Stimulated activated CD8-positive, alpha-beta memory T cell treated with anti-CD3 and anti-CD28 coated beads, Interleukin-2, amount 100 ng/mL, for 48 hours (primary cell): ENCODE results near the gene MYMK.

Experiments
- DNase-seq, 2 donors: peaks; one replicate each; pipeline ENCODE4 v3.0.0-alpha.2; 2020; ENCODE audit warnings: low read depth in 2 of 2

The MYMK gene

DNA sequence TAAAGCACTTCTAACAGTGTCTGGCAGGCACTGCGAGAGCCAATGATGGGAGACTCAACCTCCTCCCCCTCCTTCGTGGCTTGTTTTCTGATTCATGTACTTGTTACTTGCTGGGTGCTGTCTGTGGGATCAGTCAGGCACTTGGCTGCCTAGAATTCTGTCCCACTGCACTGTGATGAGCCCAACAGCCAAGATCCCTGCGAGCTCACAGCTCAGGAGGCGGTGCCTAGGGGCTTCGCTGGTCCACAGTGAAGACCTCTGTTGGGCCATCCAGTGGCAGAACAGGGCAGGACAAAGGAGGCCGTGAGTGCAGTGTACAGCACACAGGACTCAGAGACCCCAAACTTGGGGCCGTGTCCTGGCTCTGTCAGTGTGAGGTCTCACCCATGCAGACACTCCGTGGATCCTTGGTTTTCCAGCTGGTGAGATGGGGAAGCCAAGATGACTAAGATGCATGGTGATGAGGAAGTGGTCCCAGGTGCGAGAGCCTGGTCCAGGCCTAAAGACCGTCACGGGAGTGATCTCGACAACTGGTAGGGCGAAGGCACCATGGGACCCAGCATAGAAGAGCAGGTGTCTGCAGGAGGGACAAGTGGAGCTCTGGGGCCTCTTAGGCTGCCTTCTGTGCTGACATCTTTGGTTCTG, 19.5 kb downstream of the MYMK start:
- no peak for DNase-seq

GRCh38 chr9:133502112-133502511, 22.6 kb downstream of the MYMK start:
- no peak for DNase-seq

DNA sequence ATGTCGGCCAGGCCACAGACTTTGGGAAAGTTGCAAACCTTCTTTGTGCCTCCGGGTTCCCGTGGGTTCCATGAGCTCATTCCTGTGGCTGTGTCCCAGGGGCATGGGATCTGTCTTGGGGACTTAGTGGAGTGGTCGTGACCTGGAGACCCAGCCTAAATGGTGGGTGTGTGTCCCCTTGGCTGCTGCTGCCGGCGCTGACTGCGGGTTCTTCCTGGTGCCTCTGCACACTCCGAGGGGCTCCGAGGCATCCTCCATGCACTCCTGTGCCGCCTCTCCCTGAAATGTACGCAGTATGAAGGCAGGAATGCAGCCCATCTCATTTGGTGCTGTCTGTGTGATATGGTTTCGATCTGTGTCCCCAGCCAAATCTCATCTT, 24.9 kb downstream of the MYMK start:
- no peak for DNase-seq

DNA sequence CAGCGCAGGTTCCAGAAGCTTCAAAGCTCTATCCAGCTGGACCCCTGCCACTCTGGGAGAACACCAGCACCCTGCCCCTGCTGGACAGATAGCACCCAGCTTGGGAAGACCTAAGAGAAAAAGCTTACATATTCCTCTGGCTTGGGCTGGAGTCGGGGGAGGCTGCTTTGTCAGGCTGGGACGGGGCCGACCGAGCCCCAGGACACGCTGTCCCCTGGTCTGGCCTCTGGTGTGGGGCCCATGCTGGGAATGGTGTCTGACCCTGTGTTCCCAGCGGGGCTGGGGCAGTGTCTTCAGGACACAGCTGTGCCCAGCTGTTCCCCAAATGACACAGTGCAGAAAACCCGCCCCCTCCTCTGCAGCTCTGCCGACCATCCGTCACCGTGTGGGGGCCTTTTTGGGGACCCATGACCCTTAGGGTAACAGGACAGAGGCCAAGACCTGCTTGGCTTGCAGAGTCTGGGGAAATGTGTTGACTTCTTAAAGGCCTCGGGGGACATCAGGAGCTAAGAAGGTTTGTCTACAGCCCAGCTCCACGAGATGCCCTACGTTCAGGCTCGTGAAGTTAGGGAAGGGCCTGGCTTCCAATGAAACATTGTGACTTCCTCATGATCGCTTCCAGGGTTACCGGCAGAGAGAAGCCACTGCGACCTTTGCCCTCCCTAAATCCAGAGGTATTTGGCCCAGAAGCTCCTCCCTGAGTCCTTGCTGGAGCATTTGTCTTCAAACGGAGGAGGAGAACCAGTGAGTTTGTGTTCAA, 25.4 kb downstream of the MYMK start:
- DNase-seq: no peak

DNA sequence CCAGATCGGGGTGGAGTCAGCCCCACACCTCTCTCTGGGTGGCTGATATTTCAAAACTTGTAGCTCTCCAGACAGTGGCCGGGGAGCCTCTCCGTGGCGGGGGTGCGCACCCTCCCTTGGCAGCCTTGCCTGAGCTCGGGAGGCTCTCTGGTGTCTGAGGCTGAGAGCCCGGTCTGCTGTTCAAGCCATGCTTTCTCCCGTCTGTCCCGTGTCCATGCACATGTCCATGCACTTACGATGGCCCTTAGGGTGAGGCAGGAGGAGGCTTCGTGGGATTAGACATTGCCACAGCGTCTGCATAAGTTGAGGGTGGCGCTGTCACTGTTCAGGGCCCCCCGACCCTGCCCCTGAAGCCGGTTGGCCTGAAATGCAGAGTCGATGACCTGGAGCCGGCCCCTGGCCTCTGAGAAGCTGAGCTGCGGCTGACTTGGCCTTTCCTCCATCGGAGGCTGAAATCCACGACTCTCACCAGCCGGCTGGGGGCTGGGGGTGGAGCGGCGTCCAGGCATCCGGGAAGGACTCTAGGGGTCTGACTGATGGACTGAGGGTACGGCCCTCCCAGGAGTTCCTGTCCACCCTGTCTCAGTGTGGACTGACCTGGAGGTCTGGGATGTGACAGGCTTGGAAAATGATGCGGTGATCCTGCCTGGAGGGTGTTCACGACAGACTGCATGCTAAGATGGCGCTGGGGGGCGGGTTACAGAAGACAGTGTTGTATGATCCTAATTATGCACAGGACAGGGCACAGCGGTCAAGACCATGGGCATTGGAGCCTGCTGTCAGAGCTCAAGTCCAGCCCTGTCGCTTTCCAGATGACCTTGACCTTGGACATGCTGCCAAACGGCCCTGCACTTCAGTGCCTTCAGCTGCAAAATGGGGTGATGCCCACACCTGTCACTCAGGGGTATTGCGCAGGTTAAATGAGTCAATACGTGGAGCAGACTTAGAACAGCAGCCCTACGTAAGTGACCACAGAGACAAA, 27.6 kb downstream of the MYMK start:
- DNase-seq: no peak

GRCh38 chr9:133495327-133496293, 29.1 kb downstream of the MYMK start:
- no peak for DNase-seq

- no peak for DNase-seq
Measured at GRCh38 chr9:133494636-133495326, 30.0 kb downstream of the MYMK start.

DNA sequence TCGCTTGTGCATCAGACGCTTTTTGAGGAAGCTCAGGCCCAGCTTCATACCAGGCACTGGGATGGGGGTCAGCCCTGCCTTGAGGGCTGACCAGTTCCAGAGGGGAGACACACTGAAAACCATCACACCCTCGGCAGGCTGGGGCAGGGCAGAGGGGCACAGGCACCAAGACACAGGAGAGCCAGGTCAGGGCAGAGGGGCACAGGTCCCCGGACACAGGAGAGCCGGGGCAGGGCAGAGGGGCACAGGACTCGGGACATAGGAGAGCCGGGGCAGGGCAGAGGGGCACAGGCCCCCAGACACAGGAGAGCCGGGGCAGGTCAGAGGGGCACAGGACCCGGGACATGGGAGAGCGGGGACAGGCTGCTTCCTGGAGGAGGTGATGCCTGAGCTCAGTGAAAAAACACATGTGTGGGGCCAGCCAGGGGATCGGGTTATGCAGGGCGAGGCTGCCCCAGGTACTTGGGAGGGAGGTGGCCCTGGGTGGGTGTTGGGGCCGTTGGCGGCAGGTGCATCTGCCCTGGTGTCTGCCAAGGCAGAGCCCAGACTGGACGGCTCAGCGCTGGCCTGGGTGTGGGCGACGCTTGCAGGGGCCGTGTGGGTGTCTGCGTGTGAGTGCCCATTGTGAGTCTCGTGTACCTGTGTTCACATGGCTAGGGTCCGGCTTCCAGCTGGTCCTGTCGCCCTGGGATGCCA, 30.8 kb downstream of the MYMK start:
- no peak for DNase-seq

GRCh38 chr9:133493428-133493827, 31.3 kb downstream of the MYMK start:
- no peak for DNase-seq

DNA sequence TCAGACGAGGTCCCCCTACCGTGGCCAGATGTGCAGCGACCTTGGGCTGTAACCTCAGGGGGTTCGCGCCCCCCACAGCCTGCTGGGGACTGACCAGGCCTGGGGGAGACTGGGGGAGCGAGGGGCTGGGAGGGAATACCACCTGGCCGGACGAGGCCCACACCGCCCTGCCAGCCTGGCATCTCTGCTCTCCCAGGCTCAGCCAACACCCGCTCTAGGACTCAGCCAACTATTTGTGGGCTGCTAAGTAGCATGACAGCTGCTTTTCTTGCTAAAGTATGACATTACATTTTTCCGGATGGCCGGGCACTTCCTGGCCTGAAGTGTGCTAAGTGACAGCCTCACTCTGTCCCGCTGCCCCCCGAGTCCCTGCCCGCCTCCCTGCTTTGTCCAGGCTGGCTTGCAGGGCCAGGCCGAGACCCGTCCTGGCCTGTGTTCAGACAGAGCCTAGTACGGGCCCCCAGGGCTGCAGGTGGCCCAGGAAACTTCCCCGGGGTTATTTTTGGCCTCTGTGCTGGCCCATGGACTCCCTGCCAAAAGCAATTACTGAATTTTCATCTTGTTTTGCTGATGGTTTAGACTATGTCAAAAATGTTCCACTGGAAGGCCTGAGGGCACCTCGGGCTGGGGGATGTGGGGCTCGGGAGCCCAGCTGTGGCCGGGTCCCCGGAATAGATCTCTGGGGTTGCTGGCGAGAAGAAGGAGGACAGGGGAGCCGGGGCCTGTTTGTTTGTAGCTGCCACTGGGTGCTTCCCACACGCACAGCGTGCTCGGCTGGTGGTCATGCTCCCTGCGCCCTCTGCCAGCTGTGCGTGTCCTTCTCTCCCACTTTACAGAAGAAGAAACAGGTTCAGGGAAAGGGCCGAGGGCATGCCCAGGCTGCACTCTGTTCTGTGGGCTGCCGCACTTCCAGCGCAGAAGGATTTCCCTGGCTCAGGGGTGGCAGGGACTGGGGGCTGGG, 32.4 kb downstream of the MYMK start:
- no peak for DNase-seq

DNA sequence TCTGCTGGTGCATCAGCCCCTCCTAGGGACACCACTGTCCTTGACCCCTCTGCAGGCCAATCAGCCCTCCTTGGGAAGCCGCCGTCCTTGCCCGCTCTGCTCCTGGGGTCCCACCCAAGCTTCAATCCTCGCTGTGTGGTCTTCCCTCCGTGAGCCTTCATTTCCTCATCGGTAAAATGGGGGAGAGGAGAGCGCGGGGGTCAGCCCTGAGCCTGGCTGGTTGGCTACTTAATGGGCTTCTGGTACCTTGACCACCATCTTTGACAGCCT, 33.2 kb downstream of the MYMK start:
- DNase-seq: no peak

- no peak for DNase-seq
Measured at GRCh38 chr9:133490865-133491655, 33.7 kb downstream of the MYMK start.

DNA sequence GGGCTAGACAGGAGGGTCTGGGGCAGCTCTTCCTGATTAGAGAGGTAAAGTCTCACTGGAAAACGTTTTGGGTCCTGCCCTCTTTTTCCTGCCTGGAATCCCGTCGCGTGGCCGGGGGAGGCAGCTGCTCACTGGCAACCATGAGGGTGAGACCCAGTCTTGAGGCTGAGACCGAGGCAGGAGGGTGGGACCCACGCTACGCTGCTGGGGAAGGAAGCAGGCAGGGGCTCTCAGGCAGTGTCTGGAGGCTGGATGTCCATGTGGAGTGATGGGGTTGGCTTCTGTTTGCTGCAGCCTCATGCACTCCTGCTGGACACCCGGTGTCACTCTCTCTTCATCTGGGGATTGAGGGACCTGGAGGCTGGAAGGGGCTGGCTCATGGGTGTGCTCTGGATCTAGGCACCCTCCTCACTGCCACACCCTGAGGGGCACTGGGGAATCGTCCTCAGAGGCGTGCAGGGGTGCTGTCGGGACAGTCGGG, 34.5 kb downstream of the MYMK start:
- DNase-seq: no peak

GRCh38 chr9:133489253-133490190, 35.2 kb downstream of the MYMK start:
- no peak for DNase-seq

GRCh38 chr9:133488686-133489252, 36.0 kb downstream of the MYMK start:
- no peak for DNase-seq

GRCh38 chr9:133487331-133487725, 37.4 kb downstream of the MYMK start:
- no peak for DNase-seq
